ENCODE results near the gene GRPEL1. TPM values are rescaled to one million over a fixed set of nuclear protein-coding genes. Genes with fewer than 3 reads are reported as not detected.
A peak's percentile ranks its signal among the peaks of the same experiment; 100 is the strongest.

GRPEL1 gene
- total RNA-seq, 1 donor from 2014 or later: 27.0 TPM

DNA sequence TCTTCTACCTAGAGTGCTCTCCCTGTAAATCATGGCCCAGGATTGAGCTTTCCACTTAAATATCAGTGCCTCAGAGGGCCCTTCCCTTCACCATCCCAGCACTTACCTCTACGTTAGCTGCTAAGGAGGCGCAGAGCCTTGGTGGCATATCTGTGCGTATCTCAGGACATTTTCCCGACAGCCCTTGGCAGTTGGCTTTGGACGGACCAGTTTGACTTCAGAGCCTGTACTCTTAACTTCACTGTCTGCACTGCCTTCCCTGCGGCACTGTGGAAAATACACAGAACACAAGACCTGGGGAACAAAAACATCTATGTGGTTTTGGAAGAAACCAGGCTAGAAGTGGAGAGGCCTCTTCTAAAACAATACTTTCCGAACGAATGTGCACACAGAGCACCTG lies 22.3 kb downstream of the GRPEL1 start:
- no peak for DNase-seq (ENCODE audit: low spot score)

DNA sequence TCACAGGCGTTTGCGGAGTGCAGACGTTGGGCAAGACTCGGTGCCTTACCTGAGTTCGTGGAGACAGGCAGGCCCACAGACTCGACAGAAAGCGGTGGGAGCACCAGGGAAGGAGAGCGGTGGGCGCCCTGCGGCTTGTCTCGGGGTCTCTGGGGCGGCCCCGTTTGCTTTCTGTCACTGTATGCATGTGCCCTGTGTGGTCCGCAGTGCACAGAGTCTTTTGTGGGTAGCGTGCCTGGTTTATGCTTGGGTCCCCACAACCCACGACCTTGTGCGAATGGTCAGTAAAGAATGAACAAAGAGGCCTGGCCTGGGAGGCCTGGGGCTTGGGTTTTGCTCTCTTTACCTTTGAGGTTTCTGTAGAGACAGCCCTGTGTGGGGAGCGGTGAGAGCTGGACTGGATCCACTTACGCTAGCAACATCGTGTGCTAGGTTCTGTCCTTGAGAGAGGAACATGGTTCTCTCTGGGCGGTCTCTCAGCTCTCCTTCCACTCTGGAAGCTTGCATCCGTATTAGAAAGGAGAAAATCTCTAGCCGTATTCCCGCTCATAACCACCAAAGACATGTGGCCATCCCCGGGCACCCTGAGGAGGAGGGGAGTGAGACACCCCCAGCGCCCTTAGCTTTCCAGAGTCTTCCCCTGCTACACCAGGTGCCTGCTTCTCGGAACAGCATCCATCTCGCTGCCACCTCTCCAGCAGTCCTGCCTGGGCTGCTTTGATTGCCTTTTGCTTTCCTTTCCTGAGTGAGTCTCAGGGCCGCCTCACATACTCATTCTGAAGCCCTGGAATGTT lies 23.5 kb downstream of the GRPEL1 start:
- no peak for DNase-seq (ENCODE audit: low spot score)

DNA sequence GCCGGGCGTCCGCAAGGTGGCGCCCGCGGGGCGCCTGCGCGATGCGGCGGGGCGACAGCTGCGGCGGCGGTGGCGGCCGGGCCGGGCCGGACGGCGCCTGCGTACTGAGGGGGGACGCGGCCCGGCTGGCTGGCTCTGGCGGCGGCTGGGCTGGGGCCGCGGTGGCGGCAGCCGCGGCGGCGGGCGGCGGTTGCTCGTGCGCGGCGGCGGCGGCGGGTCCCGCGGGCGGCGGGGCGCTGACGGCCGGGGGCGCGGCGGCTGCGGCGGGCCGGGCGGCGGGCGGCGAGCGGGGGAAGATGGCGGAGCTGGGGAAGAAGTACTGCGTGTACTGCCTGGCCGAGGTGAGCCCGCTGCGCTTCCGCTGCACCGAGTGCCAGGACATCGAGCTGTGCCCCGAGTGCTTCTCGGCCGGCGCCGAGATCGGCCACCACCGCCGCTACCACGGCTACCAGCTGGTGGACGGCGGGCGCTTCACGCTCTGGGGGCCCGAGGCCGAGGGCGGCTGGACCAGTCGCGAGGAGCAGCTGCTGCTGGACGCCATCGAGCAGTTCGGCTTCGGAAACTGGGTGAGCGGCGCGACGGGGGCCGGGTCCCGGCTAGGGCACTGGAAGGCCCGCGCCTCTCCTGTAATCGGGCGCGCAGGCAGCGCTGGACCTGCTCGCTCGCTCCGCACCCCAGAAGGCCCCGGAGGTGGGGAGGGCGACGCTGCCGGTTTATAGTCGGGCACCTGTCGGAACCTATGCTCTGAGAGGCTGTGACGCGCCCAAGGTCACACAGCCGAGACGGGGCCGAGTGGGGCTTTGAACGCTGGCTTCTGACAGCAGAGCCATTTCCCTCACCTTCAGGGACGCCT lies 24.4 kb downstream of the GRPEL1 start, which contains the start of gene TADA2B:
TADA2B (plus strand) TSS at position 89 of the 853 bp plus-strand sequence; CDS start at position 297, 208 bp downstream.
- peak; percentile 32 for DNase-seq (ENCODE audit: low spot score)

DNA sequence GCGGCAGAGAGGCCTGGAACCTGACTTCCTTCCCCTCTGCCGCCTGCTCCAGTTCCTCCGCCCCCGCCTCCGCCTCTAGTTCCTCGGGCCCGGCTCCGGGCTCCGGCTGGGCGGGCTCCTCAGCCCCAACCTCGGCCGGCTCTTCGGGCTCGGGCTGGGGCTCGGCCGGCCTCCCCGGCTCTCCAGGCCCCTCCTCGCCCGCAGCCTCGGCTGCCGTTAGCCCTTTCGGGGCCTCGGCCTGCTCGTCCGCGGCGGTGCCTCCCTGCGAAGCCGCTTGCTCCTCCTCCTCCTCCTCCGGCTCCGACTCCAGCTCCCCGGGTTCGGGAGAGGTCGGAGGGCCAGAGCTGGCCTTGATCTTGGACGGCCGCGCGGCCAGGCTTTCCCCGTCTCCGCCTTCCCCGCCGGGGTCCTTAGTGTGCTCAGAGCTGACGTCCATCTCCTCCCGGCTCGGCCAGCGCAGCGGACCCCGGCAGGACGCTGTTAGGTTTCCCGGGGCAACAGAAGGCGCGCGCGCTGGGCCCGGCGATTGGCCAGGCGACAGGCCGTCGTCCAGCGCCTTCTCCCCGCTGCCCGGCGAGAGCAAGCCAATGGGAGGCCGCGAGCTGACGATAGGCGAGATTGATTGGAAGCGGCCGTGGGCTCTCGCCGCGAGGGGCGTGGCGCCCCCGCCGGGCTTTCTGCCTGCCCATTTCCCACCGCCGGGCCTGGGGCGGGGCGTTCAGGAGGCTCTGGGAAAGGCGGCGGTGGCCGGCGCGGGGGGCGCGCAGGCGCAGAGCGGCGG lies 25.2 kb downstream of the GRPEL1 start:
- peak; percentile 99 for DNase-seq (ENCODE audit: low spot score)

DNA sequence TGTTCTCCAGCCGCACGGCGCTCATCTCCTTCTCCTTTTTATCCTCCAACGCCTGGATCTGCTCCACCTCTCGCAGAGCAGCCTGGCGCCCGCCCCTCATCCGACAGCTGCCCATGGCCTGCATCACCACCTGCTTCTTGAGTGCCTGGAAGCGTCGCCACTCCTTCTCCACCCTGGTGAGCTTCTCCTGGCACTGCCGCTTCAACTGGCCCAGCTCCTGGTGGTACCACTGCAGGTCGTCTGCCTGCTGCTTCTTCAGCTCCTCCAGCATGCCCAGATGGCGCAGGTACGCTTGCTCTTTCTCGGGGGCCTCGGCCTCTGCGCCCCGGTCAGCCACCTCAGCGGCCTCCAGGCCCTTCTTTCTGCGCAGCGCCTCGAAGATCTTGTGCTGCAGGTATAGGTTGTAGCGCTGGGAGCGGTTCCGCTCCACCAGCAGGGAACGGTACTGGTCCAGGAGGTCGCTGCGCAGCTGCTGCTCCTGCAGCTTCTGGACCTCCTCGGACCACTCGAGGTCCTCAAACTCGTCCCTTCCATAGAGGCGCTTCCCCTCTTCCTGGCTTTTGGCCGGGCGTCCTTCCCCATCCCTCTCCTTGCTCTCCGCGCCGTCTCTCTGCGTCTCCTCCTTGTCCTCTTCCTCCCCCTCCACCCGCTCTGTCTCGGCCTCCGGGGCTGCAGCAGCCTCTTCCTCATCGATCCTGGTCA lies 25.9 kb downstream of the GRPEL1 start:
- DNase-seq (ENCODE audit: low spot score): no peak

DNA sequence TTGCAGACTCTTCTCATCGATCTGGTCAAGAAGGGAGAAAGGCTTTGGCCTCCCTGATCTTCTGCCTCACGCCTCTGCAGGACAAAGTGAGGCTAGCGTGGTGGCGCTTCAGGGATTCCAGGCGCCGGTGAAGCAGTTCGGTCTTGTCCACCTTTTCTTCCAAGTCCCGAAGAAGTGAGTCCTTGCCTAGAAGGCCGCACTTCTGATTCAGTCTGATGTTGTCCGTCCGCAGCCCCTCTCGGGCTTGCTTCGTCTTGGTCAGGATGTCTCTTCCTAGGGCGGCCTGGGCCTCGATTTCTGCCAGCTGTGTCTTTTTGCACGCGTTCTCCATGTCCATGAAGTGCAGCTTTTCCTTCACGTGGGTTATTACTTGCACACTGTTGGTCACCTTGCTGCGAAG lies 26.6 kb downstream of the GRPEL1 start:
- no peak for DNase-seq (ENCODE audit: low spot score)

DNA sequence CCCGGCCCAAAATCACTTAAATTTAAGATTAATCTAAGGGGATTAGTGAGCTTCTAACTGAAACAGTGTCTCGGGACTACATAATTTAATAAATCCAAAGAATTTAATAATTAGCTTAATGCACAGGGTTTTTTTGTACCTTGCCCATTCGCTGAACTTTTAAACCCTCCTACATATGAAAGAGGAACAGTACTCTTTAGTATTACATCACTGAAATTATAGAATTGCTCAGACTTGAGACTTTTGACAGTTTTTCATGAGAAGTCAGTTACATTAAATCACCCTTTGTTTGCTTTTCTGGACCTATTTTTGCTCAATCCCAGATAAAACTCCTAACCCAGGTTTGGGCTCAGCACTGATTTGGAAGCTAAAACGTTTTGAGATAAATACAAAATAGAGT lies 27.1 kb downstream of the GRPEL1 start:
- DNase-seq (ENCODE audit: low spot score): no peak

DNA sequence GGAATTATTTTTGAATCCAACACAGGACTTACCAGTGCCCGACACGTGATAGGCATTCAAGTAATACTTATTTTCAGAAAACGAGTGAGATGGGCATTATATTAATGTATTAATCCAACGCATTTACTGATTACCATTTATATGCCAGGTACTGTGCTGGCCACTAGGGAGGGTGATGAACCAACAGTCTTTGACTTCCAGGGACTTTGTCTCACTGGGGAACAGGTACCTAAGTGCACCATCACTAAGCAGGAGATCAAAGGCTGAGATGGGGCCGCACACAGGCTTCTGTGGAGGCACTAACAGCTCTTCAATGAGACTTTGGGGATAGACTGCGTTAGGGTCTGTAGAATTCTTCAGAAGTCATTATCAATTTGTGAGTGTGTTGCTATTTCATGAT lies 30.4 kb downstream of the GRPEL1 start:
- DNase-seq (ENCODE audit: low spot score): no peak

DNA sequence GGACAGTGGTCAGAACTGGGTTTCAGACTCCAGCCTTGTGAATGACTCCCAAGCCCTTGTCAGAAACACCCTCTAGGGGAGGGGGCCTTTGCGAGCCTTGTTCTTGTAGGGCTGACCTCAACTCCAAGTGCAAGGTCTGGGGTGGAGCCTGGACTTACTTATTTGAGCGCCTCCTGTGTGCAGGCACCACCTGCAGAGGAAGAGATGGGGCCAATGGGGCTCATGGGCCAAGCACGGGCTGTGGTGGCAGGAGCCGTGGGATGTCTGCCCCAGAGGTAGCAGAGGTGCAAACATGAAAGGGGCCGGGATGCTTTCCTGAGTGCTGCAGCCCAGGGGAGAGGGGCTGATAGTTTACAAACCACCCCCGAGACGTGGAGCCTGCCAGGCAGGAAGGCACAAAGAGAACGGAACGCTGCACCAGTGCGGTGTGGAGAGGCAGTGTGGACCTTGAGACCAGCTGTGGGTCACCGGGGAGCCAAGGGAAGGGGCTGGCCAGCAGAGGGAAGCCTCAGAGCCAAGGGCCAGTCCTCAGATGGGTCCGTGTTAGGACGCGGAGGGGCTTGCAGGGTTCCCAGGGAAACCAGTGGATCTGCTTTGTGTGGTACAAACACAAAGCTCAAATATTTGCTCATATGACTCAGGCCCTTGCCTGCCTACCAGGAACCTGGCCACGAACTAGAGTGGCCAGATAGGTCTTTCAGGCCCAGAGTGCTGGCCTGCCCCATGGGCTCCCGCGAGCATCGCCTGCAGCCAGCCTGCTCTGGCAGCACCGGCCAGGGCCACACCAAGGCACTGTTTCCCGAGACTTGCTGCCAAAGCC lies 33.4 kb downstream of the GRPEL1 start:
- DNase-seq (ENCODE audit: low spot score): no peak

DNA sequence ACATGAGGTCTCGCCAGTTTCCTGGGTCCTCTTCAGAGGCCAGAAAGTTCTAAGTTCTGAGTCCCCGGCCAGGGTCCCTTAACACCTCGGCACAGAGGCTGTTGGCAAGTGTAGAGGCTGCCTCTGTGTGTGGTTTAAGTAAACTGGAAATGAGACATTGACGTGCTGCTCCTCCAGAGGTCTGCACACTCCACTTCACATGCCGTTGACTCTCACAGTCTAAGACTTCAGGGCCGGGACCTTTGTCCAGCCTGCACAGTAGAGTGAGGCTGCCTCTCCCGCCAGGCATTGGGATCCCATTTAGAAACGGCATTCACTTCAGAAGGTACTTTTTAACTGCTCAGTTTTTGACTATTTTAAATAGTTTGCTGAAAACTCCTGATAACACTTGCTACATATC lies 35.3 kb downstream of the GRPEL1 start:
- DNase-seq (ENCODE audit: low spot score): no peak

DNA sequence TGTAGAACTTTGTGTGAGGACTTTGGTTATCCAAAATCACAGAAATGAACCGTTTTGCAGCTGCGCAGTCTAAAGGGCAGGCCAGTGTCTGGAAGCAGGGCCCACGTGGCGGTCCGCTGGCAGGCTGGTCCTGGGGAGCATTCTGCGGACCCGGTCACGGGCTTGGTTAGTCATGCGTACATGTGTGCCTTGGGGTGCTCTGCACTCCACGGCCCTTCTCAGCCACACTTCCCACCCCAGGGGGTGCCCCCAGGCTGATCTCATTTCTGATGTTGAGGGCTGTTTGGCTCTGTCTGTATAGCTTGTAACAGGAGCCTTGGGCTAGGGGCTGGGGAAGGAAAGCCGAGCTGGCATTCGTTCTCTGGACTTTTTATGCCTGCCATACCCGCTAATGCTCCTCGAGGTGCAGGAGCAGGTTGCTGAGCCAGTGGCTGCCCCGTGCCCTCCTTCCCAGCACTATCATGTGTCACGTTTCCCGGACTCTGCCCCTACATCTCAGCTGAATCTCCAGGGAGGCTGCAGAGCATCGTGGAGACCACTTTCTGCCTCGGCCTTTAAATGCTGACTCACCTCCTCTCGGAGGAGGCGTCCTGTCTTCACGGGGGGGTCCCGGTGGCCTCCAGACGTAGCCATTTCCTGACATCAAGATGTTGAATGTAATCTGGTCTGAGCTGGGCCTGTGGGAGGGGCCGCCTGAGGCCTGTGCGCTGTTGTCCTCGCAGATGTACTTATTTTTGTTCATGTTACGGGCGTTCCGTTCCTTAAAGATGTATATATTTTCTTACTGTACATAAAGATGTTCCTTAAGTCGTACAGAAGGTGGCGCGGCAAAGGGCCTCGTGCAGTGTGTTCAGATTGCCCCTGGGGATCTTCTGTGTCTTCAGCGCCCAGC lies 36.1 kb downstream of the GRPEL1 start:
- DNase-seq (ENCODE audit: low spot score): no peak

DNA sequence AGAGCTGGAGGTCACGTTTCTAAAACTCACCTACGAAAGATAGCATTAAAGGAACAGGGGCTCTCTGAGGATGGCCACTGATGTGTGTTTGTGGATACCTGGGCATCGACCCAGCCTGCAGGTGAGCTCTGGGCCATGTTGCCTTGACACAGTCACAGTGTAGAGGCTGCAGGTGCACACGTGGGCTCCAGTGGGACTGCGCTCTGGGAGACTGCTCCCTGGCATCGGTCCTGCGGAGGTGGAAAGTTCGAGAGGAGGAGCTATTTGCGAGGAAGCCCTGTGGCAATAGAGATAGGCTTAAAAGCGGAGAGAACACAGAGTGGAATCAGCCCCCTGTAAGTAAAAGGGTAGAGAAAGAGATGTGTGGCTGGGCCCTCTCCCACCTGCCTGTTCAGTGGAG lies 37.0 kb downstream of the GRPEL1 start:
- DNase-seq (ENCODE audit: low spot score): no peak

DNA sequence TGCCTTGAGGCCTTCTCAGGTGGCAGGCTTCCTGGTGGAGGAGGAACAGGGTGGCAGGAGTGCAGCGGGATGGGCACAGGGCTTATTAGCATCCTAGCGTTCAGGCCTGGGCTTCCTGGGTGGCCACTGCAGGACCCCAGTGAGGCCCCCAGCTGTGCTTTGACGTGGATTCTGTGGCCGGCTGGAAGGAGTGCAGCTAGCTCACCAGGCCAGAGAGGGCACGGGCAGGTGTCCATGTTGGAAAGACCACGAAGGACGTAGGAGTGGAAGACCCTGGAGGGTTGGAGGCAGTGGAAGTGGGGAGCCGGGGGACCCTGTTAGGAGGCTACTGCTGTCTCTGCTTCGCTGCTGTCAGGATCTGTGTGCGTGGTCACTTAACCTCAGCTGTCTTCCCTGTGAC lies 37.9 kb downstream of the GRPEL1 start:
- DNase-seq (ENCODE audit: low spot score): no peak

DNA sequence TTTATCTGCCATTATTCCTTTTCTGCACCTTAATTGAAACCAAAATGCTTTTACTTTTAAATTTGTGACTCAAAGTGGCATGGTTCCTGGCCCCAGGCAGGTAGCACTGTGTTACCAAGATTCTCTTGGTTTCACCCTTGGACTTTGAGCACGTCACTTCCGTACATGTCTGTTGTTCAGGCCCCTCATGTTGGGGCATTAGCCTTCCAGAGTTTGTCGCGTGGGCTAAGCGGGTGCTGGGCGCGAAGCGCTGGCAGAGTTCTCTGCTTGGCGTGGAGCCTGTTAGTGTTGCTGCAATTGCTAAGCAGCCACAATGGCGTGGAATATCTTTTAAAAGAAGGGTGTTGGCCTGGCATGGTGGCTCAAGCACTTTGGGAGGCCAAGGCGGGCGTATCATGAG lies 38.7 kb downstream of the GRPEL1 start:
- DNase-seq (ENCODE audit: low spot score): no peak

DNA sequence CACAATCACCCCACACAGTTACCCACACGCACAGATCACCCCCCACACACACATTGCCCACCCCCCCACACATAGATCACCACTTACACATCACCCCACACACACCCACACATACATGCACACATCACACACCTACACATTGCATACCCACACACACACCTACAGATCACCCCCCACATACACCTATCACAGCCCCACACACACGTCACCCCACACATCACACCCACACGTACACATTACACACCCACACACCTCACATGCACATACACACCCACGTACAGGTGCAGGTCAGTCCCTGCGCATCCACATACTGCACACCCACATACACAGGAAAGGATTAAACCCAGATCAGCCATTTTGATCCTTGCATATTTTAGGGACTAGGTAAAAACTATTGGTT lies 40.0 kb downstream of the GRPEL1 start:
- DNase-seq (ENCODE audit: low spot score): no peak

DNA sequence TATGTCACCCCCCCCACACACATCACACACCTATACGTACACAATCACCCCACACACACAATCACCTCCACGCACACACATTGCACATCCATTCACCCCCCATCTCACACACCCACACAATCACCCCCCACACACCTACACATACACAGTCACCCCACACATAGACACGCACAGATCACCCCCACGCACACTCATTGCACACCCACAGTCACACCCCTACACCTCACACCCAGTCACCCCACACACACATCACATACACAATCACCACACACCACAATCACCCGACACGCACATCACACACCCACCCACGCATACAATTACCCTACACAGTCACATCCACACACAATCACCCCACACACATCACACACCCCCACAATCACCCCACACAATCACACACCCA lies 40.6 kb downstream of the GRPEL1 start:
- DNase-seq (ENCODE audit: low spot score): no peak

DNA sequence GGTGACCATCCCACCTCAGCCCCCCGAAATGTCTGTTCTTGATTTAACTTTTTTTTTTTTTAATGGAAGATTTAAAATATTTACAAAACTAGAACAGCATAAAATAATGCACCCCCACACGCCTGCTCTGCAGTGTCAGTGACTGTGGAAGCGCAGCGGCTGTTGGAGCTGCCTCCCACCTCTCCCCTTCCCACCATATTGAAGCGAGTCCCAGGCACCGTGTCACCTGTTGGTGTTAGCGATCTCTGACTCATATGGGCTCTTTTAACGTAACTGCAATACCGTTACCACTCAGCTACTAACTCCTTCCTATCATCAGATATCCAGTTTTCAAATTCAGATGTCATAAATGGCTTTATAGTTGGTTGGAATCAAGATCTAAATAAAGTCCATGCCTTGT lies 41.8 kb downstream of the GRPEL1 start:
- no peak for DNase-seq (ENCODE audit: low spot score)

DNA sequence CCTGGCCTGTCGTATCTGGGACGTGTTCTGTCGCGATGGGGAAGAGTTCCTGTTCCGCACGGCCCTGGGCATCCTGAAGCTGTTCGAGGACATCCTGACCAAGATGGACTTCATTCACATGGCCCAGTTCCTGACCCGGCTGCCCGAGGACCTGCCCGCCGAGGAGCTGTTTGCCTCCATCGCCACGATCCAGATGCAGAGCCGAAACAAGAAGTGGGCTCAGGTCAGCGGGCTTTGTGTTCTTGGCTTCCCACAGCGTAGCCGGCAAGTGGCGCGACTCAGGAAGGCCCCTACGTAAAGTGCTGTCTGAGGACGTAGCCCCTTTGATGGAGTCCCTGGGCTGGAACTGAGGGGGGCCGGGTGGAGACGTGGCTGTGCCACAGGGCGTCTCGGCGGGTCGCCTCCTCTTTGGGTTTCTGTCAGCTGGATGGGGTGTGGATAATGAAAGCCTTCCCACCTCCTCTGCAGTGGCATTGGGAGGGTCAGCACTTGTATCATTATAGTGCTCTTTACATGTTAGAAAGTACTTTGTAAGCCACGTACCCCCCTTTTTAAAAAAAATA lies 42.7 kb downstream of the GRPEL1 start:
- no peak for DNase-seq (ENCODE audit: low spot score)

DNA sequence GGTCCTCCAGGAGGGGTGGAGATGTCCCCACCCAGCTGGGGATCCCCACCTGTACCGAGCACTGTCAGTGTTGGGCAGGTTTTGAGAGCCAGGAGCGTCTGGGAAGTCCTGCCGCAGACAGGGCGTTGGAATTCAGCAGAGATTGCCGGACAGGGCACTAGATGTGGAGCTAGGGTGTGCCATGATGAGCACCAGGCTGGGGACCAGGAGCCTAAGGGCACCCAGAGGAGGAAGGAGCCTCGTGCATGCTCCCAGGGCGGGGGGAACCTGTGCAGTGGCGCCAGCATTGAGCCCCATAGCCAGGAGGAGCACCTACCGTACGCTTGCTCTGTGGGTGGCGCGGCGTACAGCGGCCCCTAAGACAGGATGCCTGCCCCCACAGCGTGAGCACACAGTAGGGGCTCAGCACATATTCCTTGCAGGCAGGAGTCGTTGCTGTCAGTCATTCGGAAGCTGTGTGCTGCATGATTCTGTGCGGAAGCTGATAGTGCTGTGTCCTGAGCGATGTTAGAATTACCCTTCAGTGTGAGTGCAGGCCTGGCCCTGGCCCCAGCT lies 43.5 kb downstream of the GRPEL1 start:
- DNase-seq (ENCODE audit: low spot score): no peak
